Stimulated activated CD8-positive, alpha-beta memory T cell treated with anti-CD3 and anti-CD28 coated beads, Interleukin-12 subunit alpha, Interleukin-12 subunit beta, amount 100 ng/mL, for 24 hours (primary cell): ENCODE results near the gene CCDC81.
"Not testable (repeated sequence)": the region's sequence is repeated elsewhere in the genome, so short reads cannot be mapped to it uniquely, and the experiment has no call there.

Experiments
- DNase-seq: peaks from one replicate; pipeline ENCODE4 v3.0.0-alpha.2; 2020; ENCODE audit errors: extremely low read depth

The CCDC81 gene

GRCh38 chr11:86374586-86374985, at the start of gene CCDC81:
TSS of gene CCDC81 (plus strand) at chr11:86374887. CDS start at chr11:86375164, 277 bp downstream.
- no peak for DNase-seq

GRCh38 chr11:86335131-86335767, 39.4 kb upstream of the CCDC81 start:
- DNase-seq = no peak

- DNase-seq = no peak
Measured at GRCh38 chr11:86337227-86337626, 37.5 kb upstream of the CCDC81 start.

- no peak for DNase-seq
Measured at GRCh38 chr11:86341382-86341781, 33.3 kb upstream of the CCDC81 start.

GRCh38 chr11:86346513-86346912, 28.2 kb upstream of the CCDC81 start:
- no peak for DNase-seq

GRCh38 chr11:86355256-86355655, 19.4 kb upstream of the CCDC81 start:
- DNase-seq = no peak

GRCh38 chr11:86357412-86357811, 17.3 kb upstream of the CCDC81 start:
- DNase-seq = not testable (repeated sequence)

GRCh38 chr11:86358720-86359119, 16.0 kb upstream of the CCDC81 start:
- no peak for DNase-seq

GRCh38 chr11:86360775-86361395, 13.8 kb upstream of the CCDC81 start:
- no peak for DNase-seq

- DNase-seq = no peak
Measured at GRCh38 chr11:86363424-86363823, 11.3 kb upstream of the CCDC81 start.

- no peak for DNase-seq
Measured at GRCh38 chr11:86365546-86365945, 9.1 kb upstream of the CCDC81 start.

GRCh38 chr11:86369668-86370067, 5.0 kb upstream of the CCDC81 start:
- no peak for DNase-seq

- no peak for DNase-seq
Measured at GRCh38 chr11:86370171-86370570, 4.5 kb upstream of the CCDC81 start.

- no peak for DNase-seq
Measured at GRCh38 chr11:86370922-86371594, 3.6 kb upstream of the CCDC81 start.

- no peak for DNase-seq
Measured at GRCh38 chr11:86372041-86372440, 2.6 kb upstream of the CCDC81 start.

- no peak for DNase-seq
Measured at GRCh38 chr11:86372586-86372985, 2.1 kb upstream of the CCDC81 start.

- no peak for DNase-seq
Measured at GRCh38 chr11:86374069-86374468, 618 bp upstream of the CCDC81 start.

GRCh38 chr11:86377972-86378371, 3.3 kb downstream of the CCDC81 start:
- DNase-seq = no peak

GRCh38 chr11:86380295-86381059, 5.8 kb downstream of the CCDC81 start:
- DNase-seq = no peak

GRCh38 chr11:86383041-86383955, 8.6 kb downstream of the CCDC81 start:
- DNase-seq = no peak

GRCh38 chr11:86386283-86386682, 11.6 kb downstream of the CCDC81 start:
- DNase-seq = no peak
